ENCODE results near the gene BTBD6.
"Not testable (repeated sequence)": the region's sequence is repeated elsewhere in the genome, so short reads cannot be mapped to it uniquely, and the experiment has no call there.

The BTBD6 gene

DNA sequence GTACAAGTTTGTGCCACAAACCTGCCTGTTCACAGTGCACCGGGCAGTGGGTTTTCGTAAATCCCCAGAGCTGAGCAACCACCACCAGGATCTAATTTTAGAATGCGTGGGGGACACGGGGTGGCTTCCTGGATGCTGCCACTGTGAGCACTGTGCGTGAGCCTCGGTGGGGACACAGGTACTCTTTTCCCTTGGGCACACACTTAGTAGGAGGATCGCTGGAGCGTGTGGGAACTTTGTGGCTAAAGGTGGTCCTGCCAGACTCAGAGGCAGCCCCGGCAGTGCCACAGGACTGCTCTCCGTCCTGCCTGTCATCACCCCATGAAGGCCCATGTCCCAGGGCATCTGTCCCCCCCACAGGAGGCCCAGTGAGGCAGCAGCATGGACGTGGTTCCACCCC is 21.1 kb downstream of the BTBD6 start:
- no peak for DNase-seq (ENCODE audit: low read depth in 2 of 2)

DNA sequence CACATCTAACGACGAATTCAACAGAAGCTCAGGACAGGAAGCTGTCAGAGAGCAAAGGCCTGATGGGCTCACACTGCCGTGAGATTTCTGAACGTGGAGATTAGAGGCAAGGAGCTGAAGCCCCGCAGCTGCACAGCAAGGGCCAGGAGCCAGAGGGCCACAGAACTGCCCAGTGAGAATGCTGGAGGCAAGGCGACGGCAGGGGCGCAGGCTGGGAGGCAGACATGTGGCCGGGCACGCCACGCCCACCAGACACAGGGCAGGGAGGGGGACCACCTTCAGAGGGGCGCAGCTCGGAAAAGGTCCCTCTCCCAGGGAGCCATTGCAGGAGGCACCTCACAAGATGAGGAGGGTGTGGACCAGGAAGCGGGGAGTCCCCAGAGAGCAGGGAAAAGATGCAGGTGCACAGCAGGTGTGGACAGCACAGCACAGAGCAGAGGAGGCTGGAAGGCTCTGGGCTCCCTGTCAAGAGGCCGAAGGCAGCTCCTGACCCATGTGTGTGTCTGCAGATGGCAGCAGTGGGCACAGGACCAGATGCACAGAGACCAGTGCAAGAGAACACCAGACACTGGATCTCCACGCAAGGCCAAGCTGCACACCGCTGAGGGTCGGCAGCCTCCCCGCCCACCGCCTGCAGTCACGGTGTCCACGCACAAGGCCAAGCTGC is 23.0 kb downstream of the BTBD6 start:
- DNase-seq (ENCODE audit: low read depth in 2 of 2), result no peak

DNA sequence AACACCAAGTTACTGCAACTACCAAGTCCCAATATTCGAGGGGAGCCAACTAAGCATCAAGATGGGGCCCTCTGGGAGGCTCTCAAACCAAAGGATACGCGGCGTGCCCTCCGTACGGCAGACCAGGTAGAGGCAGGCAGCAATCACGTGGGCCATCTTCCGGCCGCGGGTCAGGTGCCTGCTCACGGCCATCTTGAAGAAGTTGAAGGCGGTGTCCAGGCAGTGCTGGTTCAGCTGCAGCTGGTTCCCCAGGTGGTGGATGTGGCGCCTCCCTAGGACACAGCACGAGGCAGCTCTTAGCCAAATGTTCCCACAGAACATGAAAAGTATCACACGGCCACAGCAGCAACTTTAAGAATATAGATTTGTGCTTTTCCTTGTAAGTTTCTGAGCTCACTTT is 24.3 kb downstream of the BTBD6 start:
- DNase-seq (ENCODE audit: low read depth in 2 of 2), result no peak

DNA sequence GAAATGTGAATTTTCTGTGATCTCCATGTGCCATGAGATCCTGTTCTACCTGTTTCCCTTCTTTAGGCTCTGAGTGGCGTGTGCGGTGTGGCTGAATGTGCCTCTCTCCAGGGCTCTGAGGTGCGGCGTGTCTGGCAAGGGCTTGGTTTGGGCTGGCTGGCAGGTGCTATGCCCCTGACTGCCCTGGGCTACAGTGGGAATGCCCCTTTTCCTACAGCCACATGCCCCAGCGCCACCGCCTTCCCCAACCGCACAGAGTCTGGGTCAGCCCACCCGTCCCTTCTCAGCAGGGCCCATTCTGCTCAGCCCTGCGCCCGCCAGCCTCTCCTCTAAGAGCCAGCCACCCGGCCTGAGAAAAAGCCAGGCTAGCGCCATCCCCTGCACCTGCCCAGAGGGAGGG is 24.7 kb downstream of the BTBD6 start:
- DNase-seq (ENCODE audit: low read depth in 2 of 2), result no peak

DNA sequence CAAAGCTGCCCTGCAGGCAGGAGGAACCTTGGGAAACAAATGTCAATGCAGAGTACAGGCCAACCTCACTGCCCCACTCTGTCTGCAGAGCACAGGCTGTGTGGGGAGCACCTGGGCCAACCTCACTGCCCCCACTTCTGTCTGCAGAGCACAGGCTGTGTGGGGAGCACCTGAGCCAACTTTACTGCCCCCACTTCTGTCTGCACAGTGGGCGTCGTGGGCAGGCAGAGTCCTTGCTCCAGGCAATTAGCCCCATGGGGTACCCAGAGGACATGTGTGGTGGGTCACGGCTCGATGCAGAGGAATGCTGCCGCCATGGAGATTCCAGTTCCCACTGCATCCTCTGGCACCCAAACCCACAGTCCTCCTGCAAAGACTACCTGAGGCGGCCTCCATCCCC is 26.3 kb downstream of the BTBD6 start:
- no peak for DNase-seq (ENCODE audit: low read depth in 2 of 2)

DNA sequence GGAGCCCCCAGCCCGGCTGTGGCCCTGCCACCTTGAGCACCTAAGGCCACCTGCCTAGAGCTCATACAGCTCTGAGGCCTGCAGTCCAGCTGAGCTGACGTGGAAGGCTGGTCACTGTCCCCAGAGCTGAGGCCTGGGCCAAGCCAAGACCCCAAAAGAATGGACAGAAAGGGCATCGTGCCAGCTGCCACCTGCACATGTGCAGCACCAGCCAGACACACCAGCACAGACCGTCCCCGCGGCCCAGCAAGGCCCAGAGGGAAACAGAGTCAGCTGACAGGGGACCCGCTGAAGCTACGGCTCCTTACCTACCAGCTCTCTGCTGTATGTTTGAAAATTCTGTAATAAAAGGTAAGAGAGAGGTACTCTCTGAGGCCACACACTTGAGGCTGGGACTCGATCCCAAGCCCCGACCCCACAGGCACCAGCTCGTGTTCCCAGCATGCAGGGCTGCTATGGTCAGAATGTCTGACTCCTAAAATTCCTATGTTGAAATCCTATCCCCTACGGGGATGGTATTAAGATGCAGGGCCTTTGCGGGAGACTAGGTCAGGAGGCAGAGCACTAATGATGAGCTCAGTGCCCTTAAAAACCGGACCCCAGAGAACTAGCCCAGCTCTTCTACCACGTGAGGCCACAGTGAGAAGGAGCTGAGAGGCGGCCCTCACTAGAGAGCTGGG is 27.1 kb downstream of the BTBD6 start:
- no peak for DNase-seq (ENCODE audit: low read depth in 2 of 2)

DNA sequence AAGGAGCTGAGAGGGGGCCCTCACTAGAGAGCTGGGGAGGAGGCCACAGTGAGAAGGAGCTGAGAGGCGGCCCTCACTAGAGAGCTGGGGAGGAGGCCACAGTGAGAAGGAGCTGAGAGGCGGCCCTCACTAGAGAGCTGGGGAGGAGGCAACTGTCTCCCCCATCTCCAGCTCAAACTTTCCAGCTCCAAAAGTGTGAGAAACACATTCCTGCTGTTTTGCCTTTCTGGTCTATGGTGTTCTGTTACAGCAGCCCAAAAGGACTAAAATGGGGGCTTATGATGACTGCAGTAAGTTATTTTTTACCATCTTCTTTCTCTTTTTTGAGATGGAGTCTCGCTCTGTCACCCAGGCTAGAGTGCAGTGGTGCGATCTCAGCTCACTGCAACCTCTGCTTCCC is 29.1 kb downstream of the BTBD6 start:
- DNase-seq (ENCODE audit: low read depth in 2 of 2), result not testable (repeated sequence)

DNA sequence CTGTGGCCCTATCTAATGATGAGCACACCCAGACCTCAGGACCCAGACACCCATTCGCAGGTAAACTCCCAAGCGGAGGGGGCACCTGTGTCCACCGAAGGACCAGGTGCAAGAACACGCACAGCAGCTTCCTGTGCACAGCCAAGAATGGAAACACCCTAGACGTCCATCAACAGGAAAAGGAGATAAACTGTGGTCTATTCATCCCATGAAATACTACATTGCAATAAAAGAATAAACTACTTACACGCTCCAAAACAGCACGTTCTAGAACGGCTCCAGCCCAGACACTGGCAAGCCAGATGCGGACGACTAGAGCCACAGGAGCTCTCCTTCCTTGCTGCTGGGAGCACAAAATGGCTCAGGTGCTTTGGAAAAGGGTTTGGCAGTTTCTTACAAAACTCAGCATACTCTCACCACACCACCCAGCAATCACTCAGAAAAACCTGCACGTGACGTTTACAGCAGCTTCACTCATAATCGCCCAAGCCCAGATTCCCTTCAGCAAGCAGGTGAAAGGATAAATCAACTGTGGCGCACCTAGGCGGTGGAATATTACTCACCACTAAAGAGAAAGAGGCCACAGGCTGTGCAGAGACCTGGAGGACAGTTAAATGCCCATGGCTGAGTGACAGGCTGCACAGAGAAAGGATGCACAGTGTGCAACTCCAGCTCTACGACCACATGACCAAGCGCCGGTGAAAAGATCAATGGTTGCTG is 31.5 kb downstream of the BTBD6 start:
- no peak for DNase-seq (ENCODE audit: low read depth in 2 of 2)

DNA sequence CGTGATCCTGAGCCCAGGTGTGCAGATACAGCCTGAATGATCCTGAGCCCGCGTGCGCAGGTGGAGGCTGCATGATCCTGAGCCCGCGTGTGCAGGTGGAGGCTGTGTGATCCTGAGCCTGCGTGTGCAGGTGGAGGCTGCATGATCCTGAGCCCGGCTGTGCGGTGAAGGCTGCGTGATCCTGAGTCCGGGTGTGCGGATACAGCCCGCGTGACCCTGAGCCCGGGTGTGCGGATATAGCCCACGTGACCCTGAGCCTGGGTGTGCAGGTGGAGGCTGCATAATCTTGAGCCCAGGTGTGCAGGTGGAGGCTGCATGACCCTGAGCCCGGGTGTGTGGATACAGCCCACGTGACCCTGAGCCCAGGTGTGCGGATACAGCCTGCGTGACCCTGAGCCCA is 32.2 kb downstream of the BTBD6 start:
- DNase-seq (ENCODE audit: low read depth in 2 of 2), result no peak

DNA sequence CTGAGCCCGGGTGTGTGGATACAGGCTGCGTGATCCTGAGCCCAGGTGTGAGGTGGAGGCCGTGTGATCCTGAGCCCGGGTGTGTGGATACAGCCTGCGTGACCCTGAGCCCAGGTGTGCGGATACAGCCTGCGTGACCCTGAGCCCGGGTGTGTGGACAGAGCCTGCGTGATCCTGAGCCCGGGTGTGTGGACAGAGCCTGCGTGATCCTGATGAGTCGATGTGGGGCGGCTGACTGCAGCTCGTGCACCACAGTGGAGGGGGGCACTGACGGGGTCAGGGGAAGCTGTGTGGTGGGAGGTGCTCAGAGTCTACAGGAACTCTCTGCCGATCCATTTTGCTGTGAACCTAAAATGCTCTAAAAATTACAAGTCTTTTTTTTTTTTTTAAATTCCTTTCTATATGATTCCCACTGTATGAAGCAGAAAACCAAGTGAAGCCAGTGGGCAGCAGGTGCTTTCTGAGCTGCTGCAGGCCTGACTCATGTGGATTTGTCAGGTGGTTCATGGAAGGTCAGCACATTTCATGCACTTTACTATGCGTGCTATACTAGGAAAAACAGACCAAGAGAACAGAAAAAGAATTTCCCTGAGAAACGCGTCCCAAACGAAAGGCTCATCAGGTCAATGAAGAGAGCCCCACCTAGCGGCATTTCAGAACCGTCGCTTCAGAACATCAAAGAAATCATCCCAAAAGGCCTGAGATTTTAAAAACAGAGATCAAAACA is 33.2 kb downstream of the BTBD6 start:
- DNase-seq (ENCODE audit: low read depth in 2 of 2), result no peak

DNA sequence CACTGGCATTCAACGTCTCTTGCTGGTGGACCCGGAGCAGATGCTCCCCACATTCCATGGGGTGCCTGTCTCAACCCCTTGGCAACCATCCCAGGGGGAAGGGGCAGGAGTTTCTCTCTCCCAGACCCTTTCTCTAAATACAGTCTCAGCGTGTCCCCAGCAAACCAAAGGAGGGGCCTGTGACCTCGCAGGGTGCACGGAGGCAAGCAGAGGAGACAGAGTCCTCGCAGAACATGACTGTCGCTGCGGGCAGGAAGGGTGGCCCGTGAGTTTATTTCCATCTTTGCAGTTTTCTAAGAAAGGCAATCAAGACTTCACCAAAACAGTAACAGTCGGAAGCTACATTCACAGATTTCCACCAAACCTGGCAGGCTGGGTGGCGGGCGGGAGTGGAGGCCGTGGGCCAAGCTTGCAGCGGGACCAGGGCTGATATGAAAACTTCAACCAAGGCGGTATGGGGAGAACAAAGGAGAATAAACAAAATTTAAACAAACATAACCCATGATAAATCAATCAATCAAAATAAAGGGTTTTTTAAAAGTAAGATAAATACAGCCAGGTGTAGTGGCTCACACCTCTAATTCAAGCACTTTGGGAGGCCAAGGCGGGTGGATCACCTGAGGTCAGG is 33.9 kb downstream of the BTBD6 start:
- DNase-seq (ENCODE audit: low read depth in 2 of 2), result no peak

DNA sequence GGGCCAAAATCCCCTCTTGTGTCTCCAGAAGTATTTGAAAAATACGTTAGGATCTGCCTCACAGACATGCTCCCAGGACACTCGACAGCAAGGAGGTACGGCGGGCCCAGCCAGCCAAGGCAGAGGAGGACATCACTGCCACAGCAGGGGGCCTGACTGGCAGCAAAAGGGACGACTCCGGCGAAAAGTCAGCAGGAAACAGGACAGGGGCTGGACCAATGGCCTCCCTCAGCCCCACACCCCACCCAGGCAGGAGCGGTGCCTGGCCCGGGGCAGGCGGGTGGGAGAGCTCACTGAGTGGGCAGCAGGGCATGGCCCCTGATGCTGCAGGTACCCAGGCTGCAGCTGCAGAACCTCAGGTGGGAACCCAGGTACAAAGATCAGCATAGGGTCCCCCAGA is 34.7 kb downstream of the BTBD6 start:
- DNase-seq (ENCODE audit: low read depth in 2 of 2), result no peak

DNA sequence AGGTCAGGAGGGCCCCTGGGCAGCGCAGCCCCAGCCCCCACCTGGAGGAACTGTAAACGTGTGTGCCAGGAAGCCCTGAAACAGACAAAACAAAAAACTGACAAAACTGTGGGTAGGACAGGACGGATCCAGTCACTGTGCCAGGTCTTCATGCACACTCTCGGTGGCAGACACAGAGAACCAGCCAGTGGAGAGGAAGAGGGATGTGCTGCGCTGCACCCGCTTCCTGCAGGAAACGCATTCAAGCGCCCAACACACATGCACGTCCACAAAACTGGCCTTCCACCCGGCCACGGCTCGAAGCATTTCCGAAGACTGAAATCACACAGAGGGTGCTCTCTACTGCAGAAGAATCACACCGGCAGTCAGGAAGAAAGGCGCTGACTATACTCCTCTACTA is 35.6 kb downstream of the BTBD6 start:
- no peak for DNase-seq (ENCODE audit: low read depth in 2 of 2)

DNA sequence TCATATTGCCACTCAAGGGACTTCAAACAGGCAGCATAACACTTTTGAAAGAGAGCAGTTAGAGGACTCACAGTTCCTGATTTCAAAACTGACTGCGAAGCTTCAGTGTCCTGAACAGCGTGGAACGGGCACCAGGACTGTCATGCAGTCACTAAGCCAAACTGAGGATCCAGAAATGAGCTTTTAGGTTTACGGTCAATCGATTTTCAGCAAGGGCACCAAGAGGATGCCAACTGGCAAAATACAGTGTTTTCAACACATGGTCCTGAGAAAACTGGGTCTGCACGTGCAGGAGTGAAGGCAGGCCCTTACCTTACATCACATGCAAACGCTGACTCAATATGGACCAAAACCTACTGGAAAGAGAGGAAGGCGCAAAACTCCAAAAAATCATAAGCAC is 36.8 kb downstream of the BTBD6 start:
- no peak for DNase-seq (ENCODE audit: low read depth in 2 of 2)

DNA sequence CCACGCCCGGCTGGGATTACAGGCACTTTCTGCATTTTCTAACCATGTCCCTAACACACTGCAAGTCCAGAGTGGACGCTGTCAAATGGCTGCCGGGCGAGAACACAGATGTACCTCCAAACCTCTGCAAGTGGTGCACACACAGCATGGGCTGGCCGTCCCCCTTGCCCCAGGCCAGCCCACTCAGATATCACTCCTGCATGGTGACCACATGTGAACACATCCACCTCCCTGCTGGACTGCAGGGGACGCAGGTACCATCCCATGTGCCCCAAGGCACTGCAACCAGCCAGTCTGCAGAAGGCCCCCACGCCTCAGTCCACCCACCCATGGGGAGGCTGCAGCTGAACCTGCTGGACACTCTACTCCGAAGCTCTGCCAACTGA is 38.4 kb downstream of the BTBD6 start:
- DNase-seq (ENCODE audit: low read depth in 2 of 2), result no peak

DNA sequence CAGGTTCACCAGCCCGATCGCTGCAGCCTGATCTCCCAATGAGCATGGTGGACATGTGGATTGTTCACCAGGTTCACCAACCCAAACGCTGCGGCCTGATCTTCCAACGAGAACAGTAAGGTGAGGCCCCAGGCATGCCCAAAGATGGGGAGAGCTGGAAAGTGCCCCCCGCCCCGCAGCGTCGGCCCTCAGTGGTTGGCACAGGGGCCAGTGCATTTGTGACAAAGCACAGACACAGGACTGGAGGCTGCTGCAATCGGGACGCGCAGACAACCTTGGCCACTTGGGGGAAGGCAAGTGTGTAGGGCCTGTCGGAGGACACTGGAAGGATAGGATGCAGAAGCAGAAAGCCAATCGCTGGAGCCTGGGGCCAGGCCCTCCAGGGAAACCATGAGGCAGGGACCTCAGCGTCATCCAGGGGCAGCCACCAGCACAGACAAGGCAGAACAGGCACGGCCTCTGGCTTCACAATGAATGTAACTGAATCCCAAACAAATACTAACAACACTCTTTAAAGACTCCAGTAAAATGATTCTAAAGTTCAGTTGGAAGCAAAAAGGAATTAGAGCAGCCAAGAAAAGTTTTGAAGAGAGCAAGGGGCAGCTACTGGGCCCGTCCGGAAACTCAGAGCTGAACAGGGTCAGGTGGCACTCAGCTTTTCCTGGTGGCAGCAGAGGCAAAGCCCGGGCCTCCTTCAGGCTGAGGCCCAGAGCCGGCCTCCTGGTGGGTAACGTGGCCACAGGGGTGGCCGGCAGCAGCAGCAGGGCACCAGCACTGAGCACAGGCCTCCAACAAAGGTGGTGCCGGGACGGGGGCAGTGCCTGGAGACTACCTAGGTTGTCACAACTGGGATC is 39.1 kb downstream of the BTBD6 start:
- no peak for DNase-seq (ENCODE audit: low read depth in 2 of 2)

DNA sequence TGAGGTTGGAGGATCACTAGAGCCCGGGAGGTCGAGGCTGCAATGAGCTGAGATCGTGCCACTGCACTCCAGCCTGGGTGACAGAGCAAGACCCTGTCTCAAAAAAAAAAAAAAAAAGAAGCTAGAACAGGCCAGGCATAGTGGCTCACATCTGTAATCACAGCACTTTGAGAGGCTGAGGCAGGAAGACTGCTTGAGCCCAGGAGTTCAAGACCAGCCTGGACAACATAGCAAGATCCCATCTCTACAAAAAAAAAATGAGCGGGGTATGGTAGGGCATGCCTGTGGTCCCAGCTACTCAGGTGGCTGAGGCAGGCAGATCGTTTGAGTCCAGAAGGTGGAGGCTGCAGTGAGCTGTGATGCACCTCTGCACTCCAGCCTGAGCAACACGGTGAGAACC is 40.6 kb downstream of the BTBD6 start:
- DNase-seq (ENCODE audit: low read depth in 2 of 2), result not testable (repeated sequence)

DNA sequence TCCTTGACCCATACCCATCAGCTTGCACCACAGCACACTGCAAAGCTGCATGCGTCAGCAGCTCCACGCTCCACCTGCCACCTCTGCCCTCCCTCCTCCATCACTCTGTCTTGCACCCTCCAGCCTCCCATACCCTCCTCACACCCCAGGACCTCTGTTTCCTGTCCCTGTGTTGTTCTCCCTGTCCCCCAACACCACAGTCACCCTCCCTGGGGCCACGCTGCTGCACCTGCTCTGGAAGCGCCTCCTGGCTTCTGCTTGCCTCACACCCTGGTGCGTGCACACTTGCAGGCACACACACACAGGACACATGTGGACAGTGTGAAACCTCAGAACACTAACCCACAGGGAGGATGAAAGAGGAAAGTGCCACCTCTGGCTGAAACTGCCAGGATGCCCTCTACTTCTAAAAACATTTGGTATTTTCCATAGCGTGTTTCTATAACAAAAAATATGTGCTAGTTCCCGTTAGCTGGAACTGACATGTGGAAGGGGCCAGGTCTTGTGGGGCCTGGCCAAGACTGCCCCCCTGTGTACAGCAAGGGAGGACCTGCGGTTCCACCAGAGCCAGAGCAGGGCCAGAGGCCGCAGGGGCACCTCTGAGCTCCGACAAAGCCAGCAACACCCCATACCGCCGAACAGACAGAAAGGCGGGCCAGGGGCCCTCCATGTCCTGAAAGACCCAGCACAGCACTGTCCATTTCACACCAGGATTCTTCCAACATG is 42.5 kb downstream of the BTBD6 start:
- DNase-seq (ENCODE audit: low read depth in 2 of 2), result no peak

DNA sequence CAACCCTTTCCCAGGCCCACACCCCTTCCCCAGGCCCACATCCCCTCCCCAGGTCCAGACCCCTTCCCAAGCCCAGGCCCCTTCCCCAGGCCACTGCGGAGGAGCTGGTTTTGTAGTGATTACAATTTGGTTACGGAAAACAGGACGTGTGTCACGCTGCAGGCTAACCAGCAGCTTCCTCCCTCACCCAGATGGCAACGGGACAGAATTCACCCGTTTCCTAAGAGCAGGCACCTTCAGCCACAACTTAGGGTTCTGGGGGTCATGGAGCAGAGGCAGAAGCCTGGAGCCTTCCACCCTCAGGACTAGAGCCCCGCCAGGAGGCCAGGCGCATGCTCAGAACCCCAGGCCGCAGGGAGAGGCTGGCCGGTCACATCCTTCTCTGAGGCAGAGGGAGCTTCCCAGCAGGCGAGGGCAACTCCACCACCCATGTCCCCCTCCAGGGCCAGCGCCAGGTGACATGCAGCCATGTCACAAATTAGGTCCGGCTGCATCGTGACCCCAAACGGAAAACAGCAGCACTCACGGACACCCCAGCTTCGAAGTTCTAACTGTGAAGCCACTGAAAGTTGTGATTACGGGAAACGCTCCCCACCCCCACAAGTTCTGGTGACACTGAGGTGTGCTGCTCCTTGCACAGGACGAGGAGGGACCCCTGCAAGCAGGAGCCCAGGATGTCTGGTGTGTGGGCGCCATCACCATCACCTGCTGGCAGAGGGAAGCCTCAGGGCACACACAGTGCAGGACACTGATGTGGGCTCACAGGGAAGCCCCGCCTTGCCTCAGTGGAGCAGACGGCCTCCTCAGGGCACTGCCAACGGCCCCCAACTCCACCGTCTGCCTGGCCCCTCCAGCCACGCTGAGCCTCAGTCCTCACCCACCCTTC is 44.7 kb downstream of the BTBD6 start:
- no peak for DNase-seq (ENCODE audit: low read depth in 2 of 2)
